Stimulated activated CD8-positive, alpha-beta memory T cell treated with anti-CD3 and anti-CD28 coated beads, Interleukin-4, amount 100 ng/mL, for 4 hours (primary cell): ENCODE measurements around the gene KCNMB3.

ENCODE experiments used
- DNase-seq, 2 donors: peaks; one replicate each; pipeline ENCODE4 v3.0.0-alpha.2; 2020; ENCODE audit warnings: low read depth in 2 of 2, low spot score in 1 of 2

KCNMB3 gene

GRCh38 chr3:179200790-179201189 lies 50.1 kb downstream of the KCNMB3 start:
- no peak for DNase-seq

- DNase-seq, result no peak
Measured at GRCh38 chr3:179196700-179197099, 54.2 kb downstream of the KCNMB3 start.

- DNase-seq, result no peak
Measured at GRCh38 chr3:179196098-179196497, 54.8 kb downstream of the KCNMB3 start.

GRCh38 chr3:179194931-179195330 lies 56.0 kb downstream of the KCNMB3 start:
- DNase-seq, result no peak
